Measurements from ENCODE around the gene TMEM158.

The TMEM158 gene

DNA sequence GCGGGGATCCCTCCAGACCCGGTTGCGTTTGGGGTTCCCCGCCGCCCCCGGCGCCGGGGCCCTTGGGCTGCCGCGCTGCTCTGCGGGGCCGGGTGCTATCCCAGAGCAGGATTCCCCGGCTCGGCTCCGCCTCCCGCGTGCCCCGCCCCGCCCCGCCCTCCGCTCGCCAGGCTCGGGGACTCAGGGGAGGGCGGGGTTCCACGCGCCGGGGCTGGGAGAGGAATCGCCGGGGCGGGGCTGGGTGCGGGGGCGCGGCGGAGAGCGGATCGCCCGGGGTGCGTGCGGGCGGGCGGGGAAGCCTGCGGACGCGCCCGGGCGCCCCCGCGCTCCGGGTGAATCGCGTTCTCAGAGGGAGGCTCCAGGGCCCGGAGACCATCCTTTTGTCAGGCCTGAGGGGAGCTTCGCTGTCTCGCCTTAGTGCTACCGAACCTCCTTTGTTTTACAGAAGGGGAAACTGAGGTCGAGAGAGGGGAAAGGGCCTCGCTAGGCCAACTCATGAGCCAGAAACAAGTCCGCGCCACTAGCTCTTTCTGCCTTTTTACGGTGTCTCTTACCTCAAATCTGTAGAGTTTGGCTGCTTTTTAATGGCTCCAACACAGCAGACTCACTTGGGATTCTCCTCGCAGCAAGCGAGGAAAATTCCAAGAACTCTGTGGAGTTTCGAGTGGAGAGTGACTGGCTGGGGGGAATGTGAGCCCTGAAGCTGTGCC, at the start of gene TMEM158:
Gene TMEM158 (minus strand): TSS at position 82 of the 710 bp plus-strand sequence. CDS start 260 bp downstream, outside the sequence.
- H2AFZ ChIP-seq (ENCODE audit: low read length, unreplicated experiment) = peak within 1 kb of the TSS; percentile 80

DNA sequence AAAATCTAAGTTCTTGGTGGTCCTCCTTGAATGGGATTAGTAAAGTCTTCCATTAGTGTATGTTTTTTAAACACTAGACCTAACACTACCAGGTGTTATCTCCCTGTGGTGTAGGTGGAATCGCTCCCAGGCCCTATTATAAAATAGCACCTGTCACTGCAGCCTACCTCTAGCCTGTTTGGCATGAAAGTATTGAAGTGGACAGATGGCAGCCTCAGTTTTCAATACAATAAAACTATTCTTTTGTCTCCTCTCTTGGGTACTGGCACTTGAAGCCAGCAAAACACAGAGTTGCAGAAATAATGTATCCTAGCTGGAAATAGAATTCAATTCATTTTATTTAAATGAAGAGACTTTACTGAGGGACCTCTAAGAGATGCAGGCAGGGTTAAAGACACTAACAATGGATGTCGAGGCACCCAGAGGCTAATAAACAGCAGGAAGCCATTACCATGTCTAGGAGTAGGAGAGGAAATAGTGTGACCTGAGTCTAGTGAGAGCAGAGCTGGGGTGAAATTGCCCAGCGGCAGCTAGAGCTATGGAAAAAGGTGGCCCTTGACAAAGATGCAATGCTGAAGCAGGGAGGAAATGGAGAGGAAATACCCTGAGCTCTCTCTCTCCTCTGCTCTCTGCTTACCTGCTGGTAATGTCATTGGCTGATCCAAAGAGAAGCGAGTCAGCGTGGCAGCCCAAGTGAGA, 49.1 kb upstream of the TMEM158 start:
- Histone ChIP-seq H3K79me2 (ENCODE audit: control insufficient read depth, insufficient read depth, low read length, unreplicated experiment) (no peaks in the 10 kb centered on the region), H3K4me3 (ENCODE audit: low read depth, low read length) (no peak overlapping the region), H2AFZ (ENCODE audit: low read length, unreplicated experiment) (no peak overlapping the region), H3K4me1 (ENCODE audit: control insufficient read depth, insufficient read depth, low read length, unreplicated experiment) (no peaks in the 10 kb centered on the region), H3K27ac (ENCODE audit: low read depth, low read length) (no peak overlapping the region), H3K27me3 (ENCODE audit: insufficient read depth, low read length) (peaks cover 74% of the 10 kb centered on the region), H3K36me3 (ENCODE audit: insufficient read depth, low read length) (no peaks in the 10 kb centered on the region)

More for the DNA sequence above, at the start of gene TMEM158:
- H3K27me3 ChIP-seq (ENCODE audit: insufficient read depth, low read length) = peaks cover 20% of the 10 kb centered on the region
- no peaks in the 10 kb centered on the region for H3K36me3 ChIP-seq (ENCODE audit: insufficient read depth, low read length)
- peaks cover 10% of the 10 kb centered on the region for H3K79me2 ChIP-seq (ENCODE audit: control insufficient read depth, insufficient read depth, low read length, unreplicated experiment)
- H3K4me3 ChIP-seq (ENCODE audit: low read depth, low read length) = peak within 1 kb of the TSS; percentile 95
- H3K27ac ChIP-seq (ENCODE audit: low read depth, low read length) = no peak within 1 kb of the TSS
- H3K4me1 ChIP-seq (ENCODE audit: control insufficient read depth, insufficient read depth, low read length, unreplicated experiment) = peaks cover 15% of the 10 kb centered on the region

DNA sequence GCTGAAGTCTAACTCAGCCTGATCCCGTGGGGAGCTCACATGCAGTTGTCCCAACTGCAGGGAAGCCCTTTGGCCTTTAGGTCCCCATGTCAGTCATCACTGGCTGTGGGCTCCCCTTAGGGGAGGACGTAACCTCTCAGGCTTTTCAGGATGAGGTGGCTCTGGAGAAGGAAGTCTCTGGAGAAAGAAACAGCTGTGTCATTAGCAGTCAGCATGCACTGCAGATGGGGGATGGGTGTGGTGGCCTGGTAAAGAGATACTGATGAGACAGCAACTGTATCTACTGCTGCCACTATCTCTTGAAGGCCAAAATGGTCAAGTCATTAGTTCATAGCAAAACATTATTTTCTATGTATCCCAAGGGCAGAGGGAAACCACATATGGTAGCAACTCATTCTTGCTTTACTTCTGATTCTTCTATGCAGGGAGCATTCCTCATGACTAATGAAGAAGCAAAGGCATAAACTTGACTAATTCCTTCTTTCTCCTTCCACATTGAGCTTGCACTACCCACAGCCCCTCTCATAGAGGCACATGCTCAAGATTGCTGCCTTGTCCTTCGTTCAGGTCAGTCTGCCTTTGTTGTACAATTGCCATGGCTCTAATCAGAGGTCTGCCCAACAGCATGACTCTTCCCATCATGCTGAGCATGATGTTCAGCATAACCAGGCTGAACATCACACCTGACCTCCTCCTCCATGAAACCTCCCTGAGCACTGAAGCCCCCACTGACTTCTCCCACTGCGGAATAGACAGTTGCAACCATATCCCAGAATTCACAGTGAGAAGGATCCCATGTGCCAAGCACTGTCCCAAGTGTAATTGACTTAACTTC, 47.8 kb upstream of the TMEM158 start:
- no peaks in the 10 kb centered on the region for H3K36me3 ChIP-seq (ENCODE audit: insufficient read depth, low read length)
- no peak overlapping the region for H3K27ac ChIP-seq (ENCODE audit: low read depth, low read length)
- H3K4me1 ChIP-seq (ENCODE audit: control insufficient read depth, insufficient read depth, low read length, unreplicated experiment) = no peaks in the 10 kb centered on the region
- H2AFZ ChIP-seq (ENCODE audit: low read length, unreplicated experiment) = no peak overlapping the region
- H3K4me3 ChIP-seq (ENCODE audit: low read depth, low read length) = no peak overlapping the region
- H3K79me2 ChIP-seq (ENCODE audit: control insufficient read depth, insufficient read depth, low read length, unreplicated experiment) = no peaks in the 10 kb centered on the region
- peaks cover 79% of the 10 kb centered on the region for H3K27me3 ChIP-seq (ENCODE audit: insufficient read depth, low read length)

DNA sequence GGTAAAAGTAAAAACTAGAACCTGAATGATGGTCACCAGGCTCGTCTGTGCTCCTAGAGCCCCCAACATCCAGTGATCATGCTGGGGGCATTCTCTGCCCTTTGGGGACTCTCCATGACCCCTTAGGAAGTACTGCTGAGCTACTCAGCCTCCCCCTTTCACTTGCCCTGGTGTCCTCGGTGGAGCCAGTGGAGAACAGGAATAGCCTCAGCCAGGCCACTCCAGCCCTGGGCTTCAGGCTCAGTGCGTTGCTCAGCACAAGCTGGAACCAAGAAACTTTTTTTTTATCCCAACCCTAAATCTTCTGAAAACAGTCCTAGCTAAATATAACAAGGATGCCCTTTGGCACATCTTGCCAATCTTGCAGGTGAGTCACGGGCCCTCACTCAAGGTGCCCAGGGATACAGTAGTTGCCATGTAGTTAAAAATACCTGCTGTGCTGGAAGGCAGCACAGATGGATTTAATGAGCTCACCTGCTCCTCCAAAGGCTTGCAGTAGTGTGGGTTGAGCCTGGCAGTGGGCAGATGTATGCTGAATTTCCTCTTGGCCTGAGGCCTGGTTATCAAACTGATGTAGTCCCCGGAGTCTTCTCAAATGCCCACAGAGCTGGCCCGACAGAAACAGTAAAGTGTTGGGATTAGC, 46.9 kb upstream of the TMEM158 start:
- Histone ChIP-seq H3K36me3 (ENCODE audit: insufficient read depth, low read length) (no peaks in the 10 kb centered on the region), H3K27ac (ENCODE audit: low read depth, low read length) (no peak overlapping the region), H3K4me1 (ENCODE audit: control insufficient read depth, insufficient read depth, low read length, unreplicated experiment) (no peaks in the 10 kb centered on the region), H2AFZ (ENCODE audit: low read length, unreplicated experiment) (no peak overlapping the region), H3K79me2 (ENCODE audit: control insufficient read depth, insufficient read depth, low read length, unreplicated experiment) (no peaks in the 10 kb centered on the region), H3K4me3 (ENCODE audit: low read depth, low read length) (no peak overlapping the region), H3K27me3 (ENCODE audit: insufficient read depth, low read length) (peaks cover 88% of the 10 kb centered on the region)

DNA sequence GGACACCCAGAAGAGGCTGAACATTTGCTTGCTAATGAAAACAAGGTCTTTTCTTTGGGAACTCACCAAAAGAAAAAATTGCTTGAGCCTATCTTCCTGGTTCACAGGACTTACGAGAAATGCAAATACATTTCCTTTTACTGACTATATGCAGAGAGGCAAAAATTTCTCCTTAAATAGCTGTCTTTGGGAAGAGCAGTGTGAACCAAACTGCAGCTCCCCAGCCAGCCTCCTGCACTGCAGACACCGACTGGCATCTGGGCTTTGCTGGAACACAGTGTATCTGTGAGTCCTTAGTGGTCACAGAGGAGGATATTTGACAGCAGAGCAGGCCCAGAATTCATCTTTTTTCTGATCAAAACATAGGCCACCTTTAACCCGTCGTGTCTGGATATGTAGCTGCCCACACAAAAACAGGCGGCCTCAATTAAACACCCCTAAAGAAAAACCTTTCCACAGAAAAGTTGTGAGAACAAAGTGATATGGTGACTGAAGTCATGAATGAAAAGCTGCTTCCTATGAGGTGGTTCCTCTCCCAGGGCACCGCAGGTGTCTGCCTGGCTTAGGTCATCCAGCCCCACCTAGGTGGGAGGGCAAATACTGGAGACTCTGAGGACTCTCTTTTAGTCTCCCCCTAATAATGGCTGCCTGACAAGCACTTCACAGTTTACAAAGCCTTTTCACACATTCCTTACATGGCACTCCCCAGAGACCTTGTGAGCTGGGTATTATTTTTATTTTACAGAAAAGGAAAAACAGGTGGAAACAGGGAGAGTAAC, 46.1 kb upstream of the TMEM158 start:
- Histone ChIP-seq H3K4me1 (ENCODE audit: control insufficient read depth, insufficient read depth, low read length, unreplicated experiment) (no peaks in the 10 kb centered on the region), H3K27me3 (ENCODE audit: insufficient read depth, low read length) (peaks cover 84% of the 10 kb centered on the region), H3K79me2 (ENCODE audit: control insufficient read depth, insufficient read depth, low read length, unreplicated experiment) (no peaks in the 10 kb centered on the region), H2AFZ (ENCODE audit: low read length, unreplicated experiment) (no peak overlapping the region), H3K27ac (ENCODE audit: low read depth, low read length) (no peak overlapping the region), H3K4me3 (ENCODE audit: low read depth, low read length) (no peak overlapping the region), H3K36me3 (ENCODE audit: insufficient read depth, low read length) (no peaks in the 10 kb centered on the region)

DNA sequence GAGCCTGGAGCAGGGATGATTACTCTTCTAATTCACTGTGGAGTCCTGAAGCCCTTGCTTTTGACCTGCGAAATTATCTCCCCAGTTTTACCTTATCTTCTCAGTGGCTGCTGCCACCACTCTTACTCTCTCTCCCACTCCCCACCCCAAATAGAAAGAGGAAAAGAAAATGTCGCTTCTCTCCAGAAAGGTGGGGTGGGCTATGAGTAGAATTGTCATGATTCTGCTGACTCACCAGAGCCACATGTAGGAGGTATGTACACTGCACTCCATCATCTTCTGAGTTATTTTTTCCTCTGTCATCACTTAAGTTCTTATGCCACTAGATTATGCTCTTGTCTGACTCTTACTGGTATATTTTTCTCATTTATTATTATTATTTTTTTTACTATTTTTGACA, 43.9 kb upstream of the TMEM158 start:
- Histone ChIP-seq H3K4me3 (ENCODE audit: low read depth, low read length) (no peak overlapping the region), H3K36me3 (ENCODE audit: insufficient read depth, low read length) (no peaks in the 10 kb centered on the region), H3K27ac (ENCODE audit: low read depth, low read length) (no peak overlapping the region), H2AFZ (ENCODE audit: low read length, unreplicated experiment) (no peak overlapping the region), H3K4me1 (ENCODE audit: control insufficient read depth, insufficient read depth, low read length, unreplicated experiment) (no peaks in the 10 kb centered on the region), H3K79me2 (ENCODE audit: control insufficient read depth, insufficient read depth, low read length, unreplicated experiment) (no peaks in the 10 kb centered on the region), H3K27me3 (ENCODE audit: insufficient read depth, low read length) (peaks cover 64% of the 10 kb centered on the region)

DNA sequence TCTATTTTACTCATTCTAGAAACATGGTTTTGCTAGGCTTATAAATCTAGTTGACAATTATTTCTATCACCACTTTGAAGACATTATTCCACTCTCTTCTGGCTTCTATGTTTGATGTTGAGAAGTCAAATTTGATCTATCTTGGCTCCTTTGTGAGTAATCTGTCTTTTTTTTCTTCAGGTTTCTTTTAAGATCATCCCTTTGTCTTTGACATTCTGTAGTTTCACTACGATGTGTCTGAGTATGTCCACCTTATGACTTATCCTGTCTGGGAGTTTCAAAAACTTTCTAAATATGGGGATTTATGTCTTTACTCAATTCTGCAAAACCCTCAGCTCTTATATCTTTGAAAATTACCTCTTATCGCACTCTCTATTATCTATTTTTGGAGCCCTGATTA, 41.0 kb upstream of the TMEM158 start:
- H3K27me3 ChIP-seq (ENCODE audit: insufficient read depth, low read length) = peaks cover 36% of the 10 kb centered on the region
- no peaks in the 10 kb centered on the region for H3K79me2 ChIP-seq (ENCODE audit: control insufficient read depth, insufficient read depth, low read length, unreplicated experiment)
- H2AFZ ChIP-seq (ENCODE audit: low read length, unreplicated experiment) = no peak overlapping the region
- H3K36me3 ChIP-seq (ENCODE audit: insufficient read depth, low read length) = no peaks in the 10 kb centered on the region
- H3K27ac ChIP-seq (ENCODE audit: low read depth, low read length) = no peak overlapping the region
- H3K4me1 ChIP-seq (ENCODE audit: control insufficient read depth, insufficient read depth, low read length, unreplicated experiment) = no peaks in the 10 kb centered on the region
- H3K4me3 ChIP-seq (ENCODE audit: low read depth, low read length) = no peak overlapping the region

DNA sequence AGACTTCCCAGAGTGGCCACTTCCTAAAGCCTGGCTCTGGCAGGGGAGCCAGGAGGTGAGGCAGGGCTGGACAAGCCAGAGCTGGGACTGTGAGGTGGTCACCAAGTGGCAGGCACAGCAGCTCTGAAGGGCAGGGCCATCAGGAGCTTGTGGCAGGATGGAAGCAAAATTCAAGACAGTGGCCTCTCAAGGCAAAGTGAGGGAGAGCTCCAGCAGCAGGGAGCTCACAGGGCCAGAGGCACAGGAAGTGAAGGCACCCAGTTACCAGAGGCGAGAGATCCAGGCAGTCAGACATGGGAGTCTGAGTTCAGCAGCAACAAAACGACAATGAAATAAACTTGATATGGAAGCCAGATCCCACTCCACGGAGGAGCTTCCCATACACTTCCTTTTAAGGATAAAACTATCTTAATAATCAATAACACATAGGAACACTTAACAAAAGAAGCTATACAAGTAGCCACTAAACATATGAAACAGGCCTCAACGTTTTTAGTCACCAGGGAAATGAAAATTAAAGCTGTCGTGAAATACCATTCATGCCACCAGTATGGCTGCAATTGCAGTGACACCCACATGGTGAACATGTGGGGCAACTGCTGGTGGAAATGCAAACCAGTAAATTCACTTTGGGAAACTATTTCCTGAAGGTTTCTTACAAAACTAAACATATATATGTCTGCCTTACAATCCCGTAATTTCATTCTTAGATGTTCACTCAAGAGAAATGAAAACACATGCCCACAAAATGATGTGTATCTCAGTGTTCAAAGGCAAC, 35.4 kb upstream of the TMEM158 start:
- Histone ChIP-seq H3K36me3 (ENCODE audit: insufficient read depth, low read length) (no peaks in the 10 kb centered on the region), H3K27me3 (ENCODE audit: insufficient read depth, low read length) (peaks cover 24% of the 10 kb centered on the region; the same call in 1 of the 2 replicates), H3K27ac (ENCODE audit: low read depth, low read length) (no peak overlapping the region), H3K79me2 (ENCODE audit: control insufficient read depth, insufficient read depth, low read length, unreplicated experiment) (no peaks in the 10 kb centered on the region), H2AFZ (ENCODE audit: low read length, unreplicated experiment) (no peak overlapping the region), H3K4me3 (ENCODE audit: low read depth, low read length) (no peak overlapping the region), H3K4me1 (ENCODE audit: control insufficient read depth, insufficient read depth, low read length, unreplicated experiment) (no peaks in the 10 kb centered on the region)

DNA sequence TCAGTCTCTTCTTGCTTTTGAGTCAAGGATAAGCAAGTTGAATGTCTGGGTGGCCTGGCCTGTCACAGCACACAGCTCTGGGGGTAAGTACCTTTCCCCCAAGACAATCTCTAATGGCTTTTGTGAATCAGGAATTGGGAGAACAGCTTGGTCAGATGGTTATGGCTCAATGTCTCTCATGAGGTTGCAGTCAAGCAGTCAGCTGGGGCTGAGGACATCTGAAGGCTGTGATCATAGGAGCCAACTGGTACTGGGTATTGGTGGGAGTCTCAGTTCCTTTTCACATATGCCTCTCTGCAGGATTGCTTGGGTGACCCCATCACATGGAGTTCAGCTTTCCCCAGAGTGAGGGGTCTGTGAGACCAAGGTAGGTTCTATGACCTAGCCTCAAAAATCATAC, 33.0 kb upstream of the TMEM158 start:
- H3K4me1 ChIP-seq (ENCODE audit: control insufficient read depth, insufficient read depth, low read length, unreplicated experiment) = no peaks in the 10 kb centered on the region
- no peak overlapping the region for H2AFZ ChIP-seq (ENCODE audit: low read length, unreplicated experiment)
- H3K27ac ChIP-seq (ENCODE audit: low read depth, low read length) = no peak overlapping the region
- H3K36me3 ChIP-seq (ENCODE audit: insufficient read depth, low read length) = no peaks in the 10 kb centered on the region
- H3K79me2 ChIP-seq (ENCODE audit: control insufficient read depth, insufficient read depth, low read length, unreplicated experiment) = no peaks in the 10 kb centered on the region
- H3K4me3 ChIP-seq (ENCODE audit: low read depth, low read length) = no peak overlapping the region
- H3K27me3 ChIP-seq (ENCODE audit: insufficient read depth, low read length) = peaks cover 21% of the 10 kb centered on the region; the same call in 1 of the 2 replicates

Data from ACC112 (cell line).